ENCODE data around the gene SEPTIN12.
"Not testable (repeated sequence)": the region's sequence is repeated elsewhere in the genome, so short reads cannot be mapped to it uniquely, and the experiment has no call there.

SEPTIN12 gene

DNA sequence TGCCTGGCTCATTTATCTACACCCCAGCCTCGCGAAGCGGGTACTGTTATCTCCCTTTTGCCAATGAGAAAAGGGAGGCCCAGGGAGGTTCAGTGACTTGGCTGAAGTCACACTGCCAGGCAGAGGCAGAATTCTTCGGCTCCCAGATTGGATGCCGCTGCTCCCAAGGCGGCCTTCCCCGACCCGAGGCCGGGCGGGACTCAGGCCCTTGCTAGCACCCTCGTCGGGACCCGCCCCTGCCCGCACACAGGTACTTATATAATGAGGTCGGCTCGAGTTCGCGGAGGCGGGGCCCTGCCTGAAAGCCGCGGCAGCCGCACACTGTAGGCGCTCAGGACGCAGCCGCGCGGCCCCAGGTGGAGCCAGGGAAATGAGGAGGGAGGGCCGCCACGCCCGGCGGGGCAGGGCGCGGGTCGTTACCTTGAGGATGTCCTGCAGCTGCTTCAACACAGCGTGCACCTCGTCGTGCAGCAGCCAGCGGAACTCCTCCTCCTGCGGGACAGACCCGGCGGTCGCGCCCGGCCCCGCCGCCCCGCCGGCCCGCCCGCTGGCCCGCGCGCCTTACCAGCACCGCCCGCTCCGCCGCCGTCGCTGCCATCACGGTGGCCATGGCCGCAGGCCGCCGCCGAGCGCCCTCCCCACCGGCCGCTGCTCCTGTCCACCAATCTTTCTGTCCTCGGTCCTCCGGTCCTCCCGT, 14.0 kb upstream of the SEPTIN12 start, which contains the start of gene ROGDI:
TSS of gene ROGDI (minus strand) at position 672 of the 697 bp plus-strand sequence. CDS start at position 610, 62 bp downstream.
- peak; percentile 59 for DNase-seq

DNA sequence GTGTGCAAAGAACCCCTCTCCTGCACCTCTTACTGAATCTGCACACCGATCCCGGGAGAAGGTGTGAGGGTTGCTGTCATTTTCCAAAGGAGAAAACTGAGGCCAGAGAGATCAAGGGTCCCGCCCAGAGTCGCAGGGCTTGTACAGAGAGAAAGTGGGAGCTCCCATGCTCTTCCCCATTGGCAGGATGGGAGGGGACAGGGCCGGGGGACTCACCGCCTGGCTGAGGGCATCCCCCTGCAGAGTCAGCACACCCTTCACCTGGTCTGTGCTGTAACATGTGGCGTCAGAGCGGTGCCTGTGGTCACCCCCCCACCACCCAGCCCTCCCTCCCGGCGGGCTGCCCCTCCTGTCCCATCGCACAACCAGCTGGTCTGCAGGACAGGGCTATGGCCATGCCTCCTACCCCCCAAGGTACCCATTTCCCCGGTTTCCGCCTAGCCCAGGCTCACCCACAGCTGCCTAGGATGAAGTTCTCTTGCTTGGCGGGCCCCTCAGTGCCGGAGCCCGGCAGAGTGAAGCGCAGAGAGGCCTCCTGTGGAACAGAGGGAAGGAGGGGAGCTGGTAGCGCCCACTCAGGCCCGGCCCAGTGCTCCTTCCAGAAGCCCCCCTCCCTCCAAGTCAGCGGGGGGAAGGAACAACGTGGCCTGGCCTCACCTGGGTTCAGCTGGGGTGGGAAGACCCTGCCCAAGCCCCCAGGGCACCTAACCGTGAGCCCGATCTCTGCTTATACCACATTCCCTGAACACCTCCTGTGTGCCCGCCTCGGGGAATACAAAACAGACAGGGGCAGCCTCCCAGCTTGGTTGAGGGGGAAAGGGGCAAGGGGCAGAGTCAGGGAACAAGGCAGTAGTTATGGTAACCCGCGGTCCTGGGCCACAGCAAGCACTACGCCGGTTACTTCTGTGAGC, 13.2 kb upstream of the SEPTIN12 start:
- DNase-seq: no peak

DNA sequence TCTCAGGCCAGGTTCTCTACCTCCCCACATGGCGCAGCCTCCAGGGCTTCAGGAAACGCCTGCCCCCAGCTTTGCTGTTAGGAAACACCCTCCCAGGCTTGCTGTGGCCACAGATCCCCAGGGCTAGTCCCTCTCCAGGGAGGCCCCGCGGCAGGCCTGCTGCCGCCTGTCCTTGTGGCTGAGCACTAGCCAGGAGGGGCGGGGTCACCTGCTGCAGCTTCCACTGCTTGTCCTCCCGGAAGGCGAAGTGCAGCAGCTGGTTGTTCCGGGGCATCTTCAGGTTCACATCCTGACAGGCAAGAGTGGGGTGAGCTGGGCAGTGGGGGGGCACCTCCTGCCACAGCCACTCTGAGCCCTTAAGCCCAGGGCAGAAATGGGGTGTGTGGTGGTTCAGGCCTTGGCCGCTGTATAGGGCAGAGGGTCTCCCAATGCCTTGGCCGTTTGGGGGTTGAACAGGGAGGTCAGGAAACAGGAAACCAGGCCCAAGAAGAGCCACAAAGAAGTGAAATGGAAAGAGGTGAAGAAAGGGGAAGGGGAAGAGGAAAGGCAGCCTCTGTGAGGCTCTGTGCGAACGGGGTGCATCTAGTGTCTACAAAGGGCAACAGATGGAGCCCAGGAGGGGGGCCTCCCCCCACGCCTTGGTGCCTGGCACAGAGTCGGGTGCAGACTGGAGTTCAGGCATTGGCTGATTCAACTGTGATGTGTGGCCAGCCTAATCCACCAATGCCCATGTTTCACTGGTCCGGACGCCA, 12.3 kb upstream of the SEPTIN12 start:
- DNase-seq: no peak

DNA sequence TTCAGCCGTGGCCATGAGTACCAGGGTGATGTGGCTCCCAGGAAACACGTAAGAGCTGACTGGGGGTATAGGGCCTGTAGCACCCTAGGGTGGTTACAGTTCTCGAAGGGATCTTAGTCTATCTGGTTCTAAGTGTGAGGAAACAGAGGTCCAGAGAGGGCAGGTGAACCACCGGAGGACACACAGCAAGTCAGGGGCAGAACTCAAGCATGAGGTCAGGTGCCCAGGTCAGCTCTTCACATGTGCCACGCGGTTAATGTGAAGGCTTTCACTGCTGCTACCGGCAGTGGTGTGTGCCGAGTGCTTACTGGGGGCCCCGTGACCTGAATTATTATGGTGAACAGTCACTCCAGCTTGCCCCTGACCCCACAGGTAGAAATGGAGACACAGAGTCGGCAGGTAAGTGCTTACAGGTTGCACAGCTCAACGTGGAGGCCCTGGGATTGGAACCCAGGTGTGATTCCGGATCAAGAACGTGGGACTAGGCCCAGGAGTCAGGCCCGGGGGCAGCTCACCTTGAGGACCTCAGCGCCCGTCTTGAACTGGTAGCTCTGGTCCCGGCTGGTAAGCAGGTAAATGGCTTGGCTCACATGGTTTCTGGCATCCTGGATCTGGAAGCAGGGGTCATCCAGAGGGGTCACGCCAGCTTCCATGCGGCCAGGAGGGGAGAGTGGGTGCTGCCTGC, 11.2 kb upstream of the SEPTIN12 start:
- no peak for DNase-seq

DNA sequence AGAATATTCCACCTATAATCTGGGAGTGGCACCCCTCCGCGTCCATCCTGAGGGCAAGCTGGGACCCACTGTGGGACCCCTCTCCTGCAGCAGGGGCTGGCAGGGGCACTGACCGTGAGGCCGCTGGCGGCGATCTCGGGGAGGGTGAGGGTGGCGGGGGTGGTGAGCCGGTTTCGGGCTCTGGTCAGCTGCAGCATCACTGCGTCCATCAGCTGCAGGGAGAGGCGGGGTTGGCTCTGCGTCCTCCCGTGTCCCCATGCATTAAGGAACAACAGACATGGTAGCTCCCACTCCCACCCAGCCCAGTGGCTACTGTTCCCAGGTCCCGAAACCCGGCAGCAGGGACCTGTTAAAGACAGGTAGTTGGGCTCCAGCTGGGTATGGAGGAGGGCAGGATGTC, 10.3 kb upstream of the SEPTIN12 start:
- DNase-seq: no peak

DNA sequence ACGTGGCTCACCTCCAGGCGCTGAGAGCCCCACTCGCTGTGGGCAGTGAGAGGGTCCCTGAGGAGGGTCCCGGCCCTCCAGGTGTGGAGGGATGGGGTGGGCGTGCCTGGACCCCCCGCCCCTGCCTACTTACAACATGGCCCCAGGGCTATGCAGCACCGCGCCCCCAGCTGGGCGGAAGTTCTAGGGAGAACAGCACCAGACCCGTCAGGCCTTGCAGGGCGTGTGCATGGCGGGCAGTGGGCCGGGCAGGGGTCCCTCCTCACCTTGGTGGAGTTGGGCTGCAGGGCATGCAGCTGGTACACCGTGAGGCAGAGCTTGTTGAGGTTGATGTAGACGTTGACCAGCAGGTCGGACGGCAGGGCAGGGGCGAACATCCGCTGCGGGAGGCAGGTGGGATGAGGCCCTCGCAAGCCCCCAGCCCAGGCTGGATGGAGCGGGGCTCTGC, 9.7 kb upstream of the SEPTIN12 start:
- DNase-seq: no peak

DNA sequence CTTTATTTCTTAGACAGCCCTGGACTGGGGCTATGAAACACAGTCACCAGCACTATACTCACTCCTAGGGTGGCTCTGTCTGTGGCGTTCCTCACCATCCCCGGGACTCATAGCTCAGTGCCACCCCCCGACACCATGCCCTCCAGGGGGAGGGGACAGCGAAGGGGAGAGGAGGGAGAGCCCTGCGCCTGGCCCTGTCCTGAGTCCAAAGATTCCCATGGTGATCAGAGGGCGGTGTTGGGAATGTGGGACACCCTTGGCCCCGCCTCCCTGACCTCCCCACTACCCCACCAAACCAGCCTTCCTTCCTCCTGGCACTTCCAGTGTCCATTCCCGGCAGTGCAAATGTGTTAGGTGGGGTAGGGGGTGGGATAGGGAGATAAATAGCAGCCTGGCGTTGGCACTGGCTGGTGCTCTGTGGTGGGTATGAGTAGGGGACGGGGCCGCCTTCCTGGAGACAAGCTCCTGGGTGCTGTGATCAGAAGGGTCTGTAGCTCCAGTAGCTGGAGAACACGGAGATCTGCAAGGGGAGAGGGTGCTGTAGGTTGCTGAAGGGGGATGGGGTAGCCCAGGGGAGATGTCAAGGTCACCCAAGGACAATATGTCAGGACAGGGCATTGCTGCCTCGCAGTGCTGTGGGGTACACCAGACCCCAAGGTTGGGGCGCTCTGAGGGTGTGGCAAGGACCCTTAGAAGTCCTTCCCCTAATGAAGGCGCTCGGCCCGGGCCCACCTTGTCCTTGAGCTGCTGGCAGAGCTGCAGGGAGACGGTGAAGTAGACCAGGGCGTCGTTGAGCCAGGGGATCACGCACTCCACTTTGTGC, 9.0 kb upstream of the SEPTIN12 start:
- DNase-seq: no peak

DNA sequence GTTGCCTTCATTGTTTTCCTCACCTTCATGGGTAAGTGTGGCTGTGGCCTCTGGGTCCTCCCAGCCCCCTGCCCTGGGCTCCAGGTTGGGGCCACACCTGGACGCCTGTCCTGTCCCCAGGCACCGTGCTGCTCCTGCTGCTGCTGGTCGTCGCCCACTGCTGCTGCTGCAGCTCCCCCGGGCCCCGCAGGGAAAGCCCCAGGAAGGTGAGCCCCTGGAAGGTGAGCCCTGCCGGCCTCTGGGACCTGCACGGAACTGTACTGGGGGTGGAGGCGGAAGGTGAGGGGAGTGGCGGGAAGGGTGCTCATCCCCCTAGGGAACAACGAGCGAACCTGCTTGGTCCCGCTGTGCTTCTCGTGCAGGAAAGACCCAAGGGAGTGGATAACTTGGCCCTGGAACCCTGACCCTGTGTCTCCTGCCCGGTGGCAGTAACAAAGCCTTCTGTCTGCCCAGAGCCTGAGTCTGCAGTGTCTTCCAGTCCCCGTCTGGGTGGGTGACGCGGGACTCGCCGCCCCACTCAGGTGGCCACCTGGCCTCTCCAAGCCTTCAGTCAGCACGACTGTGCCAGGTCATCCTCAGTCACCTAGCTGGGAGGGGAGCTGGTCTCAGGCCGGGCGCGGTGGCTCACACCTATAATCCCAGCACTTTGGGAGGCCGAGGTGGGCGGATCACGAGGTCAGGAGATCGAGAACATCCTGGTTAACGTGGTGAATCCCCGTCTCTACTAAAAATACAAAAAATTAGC, 7.9 kb upstream of the SEPTIN12 start:
- no peak for DNase-seq

DNA sequence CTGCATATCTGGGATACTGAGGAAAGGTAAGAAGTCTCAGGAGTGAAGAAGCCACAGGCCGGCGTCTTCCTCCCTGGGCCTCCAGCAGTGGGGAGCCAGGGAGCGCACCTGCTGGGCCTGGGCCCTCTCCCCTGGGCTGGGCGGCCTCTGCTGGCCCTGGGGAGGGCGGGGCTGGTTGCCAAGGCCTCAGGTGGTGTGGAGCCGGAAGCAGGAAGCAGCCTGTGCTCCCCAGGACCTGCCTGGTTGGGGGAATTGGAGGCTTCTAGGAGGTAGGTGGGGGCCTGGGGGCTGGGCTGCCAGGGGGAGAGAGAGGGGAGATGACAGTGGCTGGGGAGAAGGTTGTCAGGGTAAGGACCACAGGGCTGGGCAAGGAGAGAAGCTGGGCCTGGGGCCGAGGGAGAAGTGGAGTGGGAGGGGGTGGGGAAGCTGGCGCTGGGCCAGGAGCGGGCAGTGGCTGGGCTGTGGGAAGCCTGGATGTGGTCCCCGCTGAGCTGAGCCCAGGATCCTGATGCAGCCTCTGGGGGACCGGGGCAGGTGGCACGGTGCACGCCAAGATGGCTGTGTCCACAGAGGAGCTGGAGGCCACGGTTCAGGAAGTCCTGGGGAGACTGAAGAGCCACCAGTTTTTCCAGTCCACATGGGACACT, 7.2 kb upstream of the SEPTIN12 start, which contains the start of gene SMIM22:
TSS of gene SMIM22 (plus strand) at position 189 of the 647 bp plus-strand sequence. CDS start at position 555, 366 bp downstream.
- peak; percentile 55 for DNase-seq

DNA sequence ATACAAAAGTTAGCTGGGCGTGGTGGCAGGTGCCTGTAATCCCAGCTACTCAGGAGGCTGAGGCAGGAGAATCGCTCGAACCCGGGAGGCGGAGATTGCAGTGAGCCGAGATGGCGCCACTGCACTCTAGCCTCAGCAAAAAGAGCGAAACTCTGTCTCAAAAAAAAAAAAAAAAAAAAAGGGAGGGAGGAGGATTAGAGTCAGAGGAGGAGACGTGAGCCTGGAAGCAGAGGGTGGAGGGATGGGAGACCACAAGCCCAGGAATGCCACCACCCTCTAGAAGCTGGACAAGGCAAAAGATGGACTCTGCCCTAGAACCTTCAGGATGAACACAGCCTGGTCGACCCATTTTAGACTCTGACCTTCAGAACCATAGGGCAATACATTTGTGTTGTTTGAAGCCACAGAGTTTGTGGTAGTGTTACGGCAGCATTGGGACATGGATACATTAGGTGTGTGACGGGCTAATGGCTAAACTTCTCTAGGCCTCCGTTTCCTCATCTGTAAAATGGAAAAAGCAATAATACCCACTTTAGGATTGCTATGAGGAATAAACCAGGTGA, 4.9 kb upstream of the SEPTIN12 start:
- no peak for DNase-seq

DNA sequence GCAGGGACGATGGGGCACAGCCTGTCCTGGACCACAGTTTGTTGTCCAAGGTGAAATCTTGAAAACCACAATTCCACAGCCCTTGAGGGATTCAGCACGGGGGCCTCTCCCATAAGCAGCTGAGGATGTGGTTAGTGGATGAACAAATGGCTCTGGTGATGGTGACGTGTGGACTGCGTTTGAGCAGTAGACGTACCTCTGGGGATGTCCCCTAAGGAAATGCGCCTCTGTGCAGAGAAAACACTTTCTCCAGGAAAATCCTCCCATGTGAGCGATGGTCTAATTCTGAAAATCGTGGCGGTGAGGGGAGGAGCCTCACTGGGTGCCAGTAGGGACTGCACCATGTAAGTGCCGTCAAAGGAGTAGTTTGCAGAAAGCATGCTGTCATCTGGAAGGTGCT, 2.7 kb upstream of the SEPTIN12 start:
- DNase-seq: no peak

DNA sequence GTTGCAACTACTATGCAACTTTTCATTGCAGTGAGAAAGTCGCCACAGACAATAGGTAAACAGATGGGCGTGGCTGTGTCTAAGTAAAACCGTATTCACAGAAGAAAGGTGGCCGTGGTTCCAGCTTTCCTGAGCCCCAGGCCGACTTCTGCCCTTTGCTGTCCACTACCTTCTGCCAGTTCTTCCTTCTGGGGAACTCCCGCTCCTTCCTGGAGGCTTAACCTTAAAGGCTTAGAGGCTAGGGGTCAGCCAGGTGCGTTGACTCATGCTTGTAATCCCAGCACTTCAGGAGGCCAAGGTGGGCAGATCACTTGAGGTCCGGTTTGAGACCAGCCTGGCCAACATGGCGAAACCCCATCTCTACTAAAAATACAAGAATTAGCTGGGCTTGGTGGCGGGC, 2.1 kb upstream of the SEPTIN12 start:
- DNase-seq: no peak

DNA sequence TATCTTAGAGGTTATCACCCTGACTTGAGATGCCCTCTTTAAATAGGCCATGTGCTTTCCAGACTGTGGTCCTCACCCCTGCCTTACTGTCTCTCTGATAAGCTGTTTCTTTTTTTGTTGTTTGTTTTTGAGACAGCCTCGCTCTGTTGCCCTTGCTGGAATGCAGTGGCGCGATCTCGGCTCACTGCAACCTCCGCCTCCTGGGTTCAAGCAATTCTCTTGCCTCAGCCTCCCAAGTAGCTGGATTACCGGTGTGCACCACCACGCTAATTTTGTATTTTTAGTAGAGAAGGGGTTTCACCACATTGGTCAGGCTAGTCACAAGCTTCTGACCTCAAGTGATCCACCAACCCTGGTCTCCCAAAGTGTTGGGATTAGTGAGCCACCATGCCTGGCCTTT, 765 bp upstream of the SEPTIN12 start:
- no peak for DNase-seq

DNA sequence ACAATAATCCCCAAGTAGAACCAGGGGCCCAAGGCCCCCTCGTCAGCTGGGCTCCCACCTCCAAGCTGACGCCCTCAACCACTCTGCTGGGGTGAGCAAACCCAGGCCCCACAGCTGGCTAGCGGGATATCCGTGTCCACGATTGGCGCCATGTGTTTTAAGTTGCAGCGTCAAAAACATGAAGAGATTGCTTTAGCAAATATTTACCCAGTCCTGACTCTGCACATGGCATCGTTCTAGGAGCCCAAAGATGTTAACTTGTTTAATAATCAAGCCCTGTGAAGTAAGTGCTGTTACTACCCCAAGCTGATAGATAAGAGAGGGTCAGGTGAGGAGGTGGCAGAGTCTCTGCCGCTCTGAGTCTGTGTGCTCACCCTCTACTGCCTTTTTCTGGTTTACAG, 344 bp upstream of the SEPTIN12 start:
- no peak for DNase-seq

DNA sequence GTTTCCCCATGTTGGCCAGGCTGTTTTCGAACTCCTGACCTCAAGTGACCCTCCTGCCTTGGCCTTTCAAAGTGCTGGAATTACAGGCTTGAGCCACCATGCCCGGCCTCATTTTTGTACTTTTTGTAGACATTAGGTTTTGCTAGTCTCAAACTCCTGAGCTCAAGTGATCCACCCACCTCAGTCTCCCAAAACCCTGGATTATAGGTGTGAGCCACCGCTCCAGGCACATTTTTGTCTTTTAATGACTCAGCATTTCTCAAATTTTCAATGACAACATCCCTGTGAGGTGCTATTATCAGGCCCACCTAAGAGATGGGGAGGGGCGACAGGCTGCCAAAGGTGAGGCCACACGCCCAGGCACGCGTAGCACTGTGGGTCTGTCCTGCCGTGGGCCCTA, 1.1 kb downstream of the SEPTIN12 start:
- DNase-seq: no peak

DNA sequence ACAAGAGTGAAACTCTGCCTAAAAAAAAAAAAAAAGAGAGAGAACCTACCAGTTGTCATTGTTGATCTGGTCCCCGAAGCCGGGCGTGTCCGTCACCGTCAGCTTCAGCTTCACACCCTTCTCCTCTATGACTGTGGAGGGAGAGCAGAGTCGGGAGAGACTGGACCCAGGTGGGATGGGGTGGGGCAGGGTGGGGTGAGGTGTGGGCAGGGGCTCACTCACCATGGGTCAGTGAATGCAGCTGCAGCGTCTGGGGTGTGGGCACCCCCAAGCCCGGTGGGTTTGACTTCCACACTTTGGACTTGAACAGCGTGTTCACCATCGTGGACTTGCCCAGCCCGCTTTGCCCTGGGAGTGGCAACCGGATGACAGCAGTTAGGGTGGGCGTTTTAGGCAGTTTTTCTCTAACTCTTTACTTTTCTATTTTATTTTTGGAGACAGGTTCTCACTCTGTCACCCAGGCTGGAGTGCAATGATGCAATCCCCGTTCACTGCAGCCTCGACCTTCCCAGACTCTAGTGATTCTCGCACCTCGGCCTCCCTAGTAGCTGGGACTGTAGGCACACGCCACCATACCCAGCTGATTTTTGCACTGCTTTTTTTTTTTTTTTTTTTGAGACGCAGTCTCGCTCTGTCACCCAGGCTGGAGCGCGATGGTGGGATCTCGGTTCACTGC, 2.2 kb downstream of the SEPTIN12 start:
- no peak for DNase-seq

DNA sequence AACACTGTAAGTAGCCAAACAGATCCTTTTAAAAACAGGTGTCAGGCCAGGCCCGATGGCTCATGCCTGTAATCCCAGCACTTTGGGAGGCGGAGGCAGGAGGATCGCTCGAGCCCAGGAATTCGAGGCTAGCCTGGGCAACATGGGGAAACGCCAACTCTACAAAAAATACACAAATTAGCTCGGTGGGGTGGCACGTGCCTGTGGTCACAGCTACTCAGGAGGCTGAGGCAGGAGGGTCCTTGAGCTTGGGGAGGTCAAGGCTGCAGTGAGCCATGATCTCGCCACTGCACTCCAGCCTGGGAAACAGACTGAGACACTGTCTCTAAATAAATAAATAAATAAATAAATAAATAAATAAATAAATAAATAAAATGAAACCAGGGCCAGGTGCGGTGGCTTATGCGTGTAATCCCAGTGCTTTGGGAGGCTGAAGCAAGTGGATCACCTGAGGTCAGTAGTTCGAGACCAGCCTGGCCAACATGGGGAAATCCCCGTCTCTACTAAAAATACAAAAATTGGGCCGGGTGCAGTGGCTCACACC, 3.6 kb downstream of the SEPTIN12 start:
- DNase-seq: not testable (repeated sequence)

DNA sequence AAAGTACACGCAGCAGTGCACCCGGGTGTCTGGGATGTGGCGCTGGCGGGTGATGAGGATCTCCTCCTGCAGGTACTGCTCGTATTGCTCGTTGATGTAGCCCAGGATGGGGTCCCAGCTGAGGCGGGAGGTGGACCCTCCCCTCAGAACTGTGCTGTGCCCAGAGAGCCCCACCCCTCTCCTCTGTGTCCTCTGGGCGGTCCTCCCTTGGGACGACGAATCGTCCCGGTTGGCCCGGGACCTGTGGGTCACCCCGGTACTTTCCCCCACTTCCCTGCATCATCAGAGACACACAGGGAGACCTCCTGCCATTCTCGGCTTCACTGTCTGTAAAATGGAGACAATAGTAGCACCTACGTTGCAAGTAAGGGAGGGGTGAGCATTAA, 4.2 kb downstream of the SEPTIN12 start:
- DNase-seq: no peak
